Measurements from ENCODE around the gene MEIS1. TPM values are rescaled to one million over a fixed set of nuclear protein-coding genes. Genes with fewer than 3 reads are reported as not detected.

Gene MEIS1
- total and polyA plus RNA-seq, 12 donors, result 24.8 to 63.8 (median 38.6) TPM

DNA sequence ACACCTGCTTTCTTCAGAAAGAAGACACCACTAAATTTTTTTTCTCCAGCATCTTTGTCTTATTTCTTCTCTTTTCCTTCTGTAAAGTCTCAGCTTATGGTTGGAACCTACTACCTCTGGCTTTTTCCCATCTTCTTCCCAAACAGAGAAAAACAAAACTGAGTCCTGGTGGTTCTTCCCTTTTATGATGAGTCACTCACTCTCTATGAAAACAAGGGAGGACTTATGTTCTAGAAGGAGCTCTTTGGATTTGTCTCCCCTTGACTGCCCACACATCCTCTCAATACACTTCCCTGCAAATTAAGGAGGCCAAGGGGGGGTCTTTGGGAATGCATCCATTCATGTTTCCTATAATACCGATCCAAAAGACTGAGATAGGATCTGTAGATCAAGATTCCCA, 22.1 kb upstream of the MEIS1 start:
- intact Hi-C loops (cut with DNase I), result no loop called here
- H3K4me1 ChIP-seq, result no peaks in the 10 kb centered on the region
- peaks cover 0 to 31% (median 8%) of the 10 kb centered on the region in 7 donors for H3K27me3 ChIP-seq
- WGBS, 2 donors, result 37 to 67% methylated on average over 1 of the region's 1 CpG
- H3K4me3 ChIP-seq, result no peak overlapping the region
- no peaks in the 10 kb centered on the region for H3K9me3 ChIP-seq
- H3K36me3 ChIP-seq, result no peaks in the 10 kb centered on the region
- ATAC-seq (no peak), DNase-seq (no peak)
- H3K27ac ChIP-seq, result no peak overlapping the region
- TF ChIP-seq, protein P1, sequence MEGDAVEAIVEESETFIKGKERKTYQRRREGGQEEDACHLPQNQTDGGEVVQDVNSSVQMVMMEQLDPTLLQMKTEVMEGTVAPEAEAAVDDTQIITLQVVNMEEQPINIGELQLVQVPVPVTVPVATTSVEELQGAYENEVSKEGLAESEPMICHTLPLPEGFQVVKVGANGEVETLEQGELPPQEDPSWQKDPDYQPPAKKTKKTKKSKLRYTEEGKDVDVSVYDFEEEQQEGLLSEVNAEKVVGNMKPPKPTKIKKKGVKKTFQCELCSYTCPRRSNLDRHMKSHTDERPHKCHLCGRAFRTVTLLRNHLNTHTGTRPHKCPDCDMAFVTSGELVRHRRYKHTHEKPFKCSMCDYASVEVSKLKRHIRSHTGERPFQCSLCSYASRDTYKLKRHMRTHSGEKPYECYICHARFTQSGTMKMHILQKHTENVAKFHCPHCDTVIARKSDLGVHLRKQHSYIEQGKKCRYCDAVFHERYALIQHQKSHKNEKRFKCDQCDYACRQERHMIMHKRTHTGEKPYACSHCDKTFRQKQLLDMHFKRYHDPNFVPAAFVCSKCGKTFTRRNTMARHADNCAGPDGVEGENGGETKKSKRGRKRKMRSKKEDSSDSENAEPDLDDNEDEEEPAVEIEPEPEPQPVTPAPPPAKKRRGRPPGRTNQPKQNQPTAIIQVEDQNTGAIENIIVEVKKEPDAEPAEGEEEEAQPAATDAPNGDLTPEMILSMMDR (IDR thresholded peaks at IDR 0.05), result no peak

DNA sequence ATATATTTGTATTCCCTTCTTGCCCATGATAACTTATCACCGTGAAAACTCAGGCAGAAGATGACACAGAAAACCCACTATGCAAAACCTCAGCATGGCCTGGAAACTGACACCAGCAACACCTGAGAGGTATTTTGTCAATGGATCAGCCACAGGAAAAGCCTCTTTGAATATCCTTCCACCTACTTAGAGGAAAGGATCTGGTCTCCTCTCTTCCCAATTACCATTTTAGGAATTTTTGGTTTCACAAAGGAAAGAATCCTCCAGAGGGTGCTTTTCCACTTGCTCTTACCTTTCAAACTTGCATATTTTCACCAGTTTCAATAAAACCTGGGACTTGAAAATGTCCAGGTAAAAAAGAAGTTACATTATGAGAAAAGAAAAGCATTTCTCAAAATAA, 20.0 kb upstream of the MEIS1 start:
- Histone ChIP-seq H3K4me1 (no peaks in the 10 kb centered on the region), H3K9me3 (no peaks in the 10 kb centered on the region), H3K36me3 (no peaks in the 10 kb centered on the region), H3K4me3 (no peak overlapping the region), H3K27me3 (peaks cover 0 to 48% (median 8%) of the 10 kb centered on the region in 7 donors), H3K27ac (no peak overlapping the region)
- DNase-seq (no peak), ATAC-seq (no peak)
- 64 to 78% methylated on average over 1 of the region's 1 CpG for WGBS, 2 donors
- TF ChIP-seq, protein P1 (IDR thresholded peaks at IDR 0.05), result no peak
- intact Hi-C loops (cut with DNase I), result no loop called here

DNA sequence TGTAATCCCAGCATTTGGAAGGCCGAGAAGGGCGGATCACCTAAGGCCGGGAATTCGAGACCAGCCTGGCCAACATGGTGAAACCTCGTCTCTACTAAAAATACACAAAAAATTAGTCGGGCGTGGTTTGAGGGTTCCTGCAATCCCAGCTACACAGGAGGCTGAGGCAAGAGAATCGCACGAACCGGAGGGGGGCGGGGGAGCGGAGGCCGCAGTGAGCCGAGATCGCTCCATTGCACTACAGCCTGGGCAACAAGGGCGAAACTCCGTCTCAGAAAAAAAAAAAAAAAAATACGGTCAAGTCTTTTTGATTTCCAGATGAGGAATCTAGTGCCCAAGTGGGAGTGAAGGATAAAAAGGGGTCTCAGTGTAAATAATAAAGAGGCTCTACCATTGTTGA, 16.5 kb upstream of the MEIS1 start:
- ATAC-seq, result no peak
- no peak for DNase-seq
- Histone ChIP-seq H3K9me3 (no peaks in the 10 kb centered on the region), H3K4me1 (no peaks in the 10 kb centered on the region), H3K27ac (no peak overlapping the region), H3K27me3 (peaks cover 0 to 59% (median 26%) of the 10 kb centered on the region in 7 donors), H3K36me3 (no peaks in the 10 kb centered on the region), H3K4me3 (no peak overlapping the region)
- WGBS, 2 donors, result 96% methylated on average over 18 of the region's 18 CpGs
- intact Hi-C loops (cut with DNase I), result no loop called here
- TF ChIP-seq, protein P1 (IDR thresholded peaks at IDR 0.05), result no peak

DNA sequence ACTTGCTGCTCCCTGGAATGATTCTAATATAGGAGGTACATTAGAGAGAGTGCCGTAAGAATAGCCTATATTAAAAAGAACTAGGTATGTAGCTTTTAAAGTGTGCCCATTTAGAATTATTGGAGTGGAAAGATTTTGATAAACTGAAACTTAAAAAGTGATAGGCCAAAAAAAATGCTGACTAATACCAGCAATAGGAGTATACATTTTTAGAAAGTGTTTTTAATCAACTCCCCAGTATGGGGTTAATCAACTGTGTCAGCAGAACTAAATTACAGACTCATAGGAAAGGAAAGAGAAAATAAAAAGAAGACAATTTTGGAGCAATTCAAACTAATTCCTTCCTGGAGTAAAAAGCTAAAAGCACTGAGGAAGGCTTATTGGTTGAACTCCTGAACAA, 13.3 kb upstream of the MEIS1 start:
- H3K27me3 ChIP-seq, result peaks cover 0 to 81% (median 49%) of the 10 kb centered on the region in 7 donors
- peaks cover 0 to 15% (median 10%) of the 10 kb centered on the region in 9 donors for H3K4me1 ChIP-seq
- TF ChIP-seq, protein P1 (IDR thresholded peaks at IDR 0.05), result no peak
- H3K27ac ChIP-seq, result no peak overlapping the region
- no peaks in the 10 kb centered on the region for H3K9me3 ChIP-seq
- no peak for DNase-seq
- no peak for ATAC-seq
- intact Hi-C loops (cut with DNase I), result loop anchor here in 5 of 10 donors (10.0 kb wide), 5 partner anchors 407 to 1613 kb away; no protein-coding TSS in a partner anchor
- no peak overlapping the region for H3K4me3 ChIP-seq
- 93 to 96% methylated on average over 1 of the region's 1 CpG for WGBS, 2 donors
- no peaks in the 10 kb centered on the region for H3K36me3 ChIP-seq
